GM19023 (cell line): ENCODE results near the gene MS4A10.

ENCODE experiments used
- ATAC-seq: cut with Tn5 transposase; IDR thresholded peaks from one replicate; pipeline ENCODE4 v1.9.1; 2021; ENCODE audit warnings: mild to moderate bottlenecking, moderate library complexity; ENCODE audit not compliant: unreplicated experiment

The MS4A10 gene

GRCh38 chr11:60847281-60847680 lies 62.1 kb downstream of the MS4A10 start:
- no peak for ATAC-seq

- ATAC-seq, result no peak
These were observed 62.8 kb downstream of the MS4A10 start for GRCh38 chr11:60847896-60848295.

GRCh38 chr11:60848714-60849151 lies 63.6 kb downstream of the MS4A10 start:
- ATAC-seq, result no peak

GRCh38 chr11:60849641-60850520 lies 64.7 kb downstream of the MS4A10 start:
- no peak for ATAC-seq
